Central memory CD4-positive, alpha-beta T cell (primary cell): ENCODE results near the gene KCNB1.

Experiments used
- DNase-seq: peaks from one replicate; pipeline ENCODE4 v3.0.0; 2022

KCNB1 gene

GRCh38 chr20:49466114-49466912 is 16.2 kb downstream of the KCNB1 start:
- no peak for DNase-seq

GRCh38 chr20:49464556-49464955 is 17.9 kb downstream of the KCNB1 start:
- no peak for DNase-seq

DNA sequence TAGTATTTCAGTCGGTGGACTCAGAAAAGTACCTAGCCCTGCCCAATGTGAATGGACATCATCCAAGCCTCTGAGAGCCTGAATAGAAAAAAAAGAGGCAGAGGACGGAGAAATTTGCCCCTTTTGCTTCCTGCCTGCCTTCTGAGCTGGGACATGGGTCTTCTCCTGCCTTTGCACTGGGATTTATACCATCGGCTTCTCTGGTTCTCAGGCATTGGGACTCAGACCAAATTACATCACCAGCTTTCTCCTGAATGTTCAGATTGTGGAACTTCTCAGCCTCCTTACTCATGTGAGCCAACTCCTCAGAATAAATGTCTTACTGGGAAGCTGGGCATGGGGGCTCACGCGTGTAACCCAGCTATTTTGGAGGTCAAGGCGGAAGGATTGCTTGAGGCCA is 19.8 kb downstream of the KCNB1 start:
- DNase-seq: no peak

DNA sequence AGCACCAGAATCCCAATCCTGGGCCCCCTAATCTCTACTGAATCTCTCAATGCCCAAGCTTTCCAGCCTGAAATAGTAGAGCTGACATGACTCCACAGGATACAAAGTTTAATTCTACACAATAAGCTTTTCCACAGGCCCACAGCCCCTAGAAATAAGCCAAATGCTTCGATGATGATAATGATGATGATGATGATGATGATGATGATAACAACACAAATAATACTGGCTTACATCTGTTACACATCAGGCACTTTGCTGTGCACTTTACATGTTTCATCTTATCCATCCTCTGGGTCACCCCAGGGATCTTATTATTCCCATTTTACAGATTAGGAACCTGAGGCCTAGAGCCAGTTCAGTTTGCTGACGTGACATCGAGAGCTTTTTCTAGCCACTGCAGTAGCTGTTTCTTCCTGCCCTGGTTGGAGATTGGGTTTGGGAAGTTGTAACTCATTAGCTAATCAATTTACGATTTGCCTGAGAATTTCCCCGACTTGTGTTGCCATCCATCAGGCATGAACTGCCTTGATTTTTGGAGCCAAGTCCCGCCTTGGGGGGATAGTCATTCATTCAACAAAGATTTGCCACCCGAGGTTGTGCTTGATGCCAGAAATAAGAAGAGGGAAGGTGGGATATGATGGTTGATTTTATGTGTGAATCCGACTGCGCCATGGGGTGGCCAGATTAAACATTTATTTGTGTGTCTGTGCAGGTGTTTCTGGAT is 20.4 kb downstream of the KCNB1 start:
- no peak for DNase-seq

DNA sequence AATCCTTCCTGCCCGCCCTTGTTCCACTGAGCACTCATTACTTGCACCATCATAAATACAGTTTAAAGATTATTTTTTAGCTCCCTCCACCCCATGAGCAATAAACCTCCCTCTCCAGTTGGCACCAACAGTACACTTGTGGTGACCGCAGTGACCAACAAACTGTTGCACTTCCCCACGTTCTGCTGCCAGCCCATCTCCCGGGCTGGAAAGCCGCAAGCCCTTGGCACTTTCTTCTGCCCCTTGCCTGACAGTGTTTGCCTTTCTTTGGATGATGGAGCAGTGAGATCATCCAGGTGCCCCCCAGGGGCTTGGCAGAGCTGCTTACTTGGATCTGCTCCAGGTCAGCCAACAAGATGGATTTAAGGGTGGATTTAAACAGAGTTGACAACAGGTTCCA is 21.6 kb downstream of the KCNB1 start:
- no peak for DNase-seq

DNA sequence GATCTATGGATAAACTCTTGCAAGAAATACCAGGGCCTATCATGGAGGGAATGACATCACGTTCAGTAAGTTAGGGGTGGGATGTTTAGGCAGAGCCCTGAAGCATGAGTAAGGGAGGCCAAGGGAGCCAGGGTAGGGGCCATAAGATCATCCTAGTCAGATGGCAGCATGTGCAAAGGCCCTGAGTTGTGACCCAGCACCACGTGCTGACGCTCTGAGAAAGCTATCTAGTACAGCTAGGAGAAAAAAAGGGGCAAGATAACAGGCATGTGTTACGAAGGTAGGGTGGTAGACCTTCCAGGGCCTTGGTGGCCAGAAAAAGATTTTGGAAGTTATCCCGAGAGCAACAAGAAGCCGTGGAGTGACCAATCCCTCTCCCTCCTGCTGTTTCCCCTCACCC is 22.3 kb downstream of the KCNB1 start:
- no peak for DNase-seq

DNA sequence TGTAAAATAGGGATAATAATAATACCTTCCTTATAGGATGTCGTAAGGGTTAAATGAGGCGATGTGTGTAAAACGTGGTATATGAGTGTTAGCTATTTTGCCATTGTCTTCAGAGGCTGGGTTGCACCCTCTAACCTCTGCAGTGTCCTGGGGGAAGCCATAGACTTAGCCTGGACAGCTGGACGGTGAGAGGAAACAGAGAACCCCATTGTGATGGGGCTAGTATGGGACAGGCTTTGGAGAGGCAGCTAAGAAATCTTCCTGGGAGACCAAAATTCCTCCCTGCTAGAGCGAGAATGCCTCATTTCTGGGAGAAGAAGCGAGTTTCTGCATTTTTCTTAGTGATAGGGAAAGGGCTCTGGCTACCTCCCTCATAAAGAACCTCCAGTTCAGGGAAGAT is 22.8 kb downstream of the KCNB1 start:
- no peak for DNase-seq

GRCh38 chr20:49457444-49457843 is 25.0 kb downstream of the KCNB1 start:
- no peak for DNase-seq

GRCh38 chr20:49456646-49457045 is 25.8 kb downstream of the KCNB1 start:
- no peak for DNase-seq

- no peak for DNase-seq
Observed at GRCh38 chr20:49455691-49456090, 26.8 kb downstream of the KCNB1 start.

DNA sequence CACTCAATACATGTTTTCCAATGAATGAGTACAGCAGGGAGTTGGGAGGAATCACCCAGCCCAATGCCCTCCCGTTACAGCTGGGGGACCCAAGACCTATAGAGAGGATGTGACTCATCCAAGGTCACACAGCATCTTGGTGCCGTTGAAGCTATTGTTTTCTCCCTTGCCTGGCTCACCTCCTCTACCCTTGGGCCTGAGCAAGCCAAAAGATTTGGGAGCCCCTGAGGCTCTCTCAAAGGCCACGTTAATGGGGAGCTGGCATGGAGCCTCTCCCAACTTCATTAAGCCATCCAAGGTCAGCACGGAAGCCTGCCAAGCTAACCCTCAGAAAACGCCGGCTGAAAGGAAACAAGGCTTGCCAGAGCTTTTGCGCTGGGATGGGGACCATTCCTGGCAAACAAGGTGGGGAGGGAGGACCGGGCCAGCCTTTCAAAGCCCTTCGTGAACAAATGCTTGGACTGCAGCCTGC is 30.4 kb downstream of the KCNB1 start:
- no peak for DNase-seq

DNA sequence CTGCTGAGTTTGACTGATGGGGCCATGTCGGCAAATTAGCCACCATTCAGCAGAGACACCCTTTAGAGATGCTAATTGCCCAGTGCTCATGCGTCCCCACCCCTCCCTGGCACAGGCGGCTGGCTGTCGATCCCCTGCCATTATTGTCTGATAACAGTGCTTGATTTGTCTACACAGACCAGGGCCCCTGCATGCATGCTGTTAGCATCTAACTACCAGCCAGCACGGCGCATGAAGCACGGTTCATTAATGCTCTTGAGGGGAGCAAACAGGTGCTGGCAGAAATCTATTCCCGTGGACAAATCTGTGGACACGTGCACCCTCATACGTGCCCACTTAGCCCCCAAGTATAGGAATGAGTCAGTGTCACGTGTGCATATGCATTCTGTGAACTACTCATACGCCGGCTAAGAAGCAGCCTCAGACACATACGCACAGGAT is 32.2 kb downstream of the KCNB1 start:
- no peak for DNase-seq

- no peak for DNase-seq
Observed at GRCh38 chr20:49448917-49449316, 33.6 kb downstream of the KCNB1 start.

GRCh38 chr20:49447946-49448809 is 34.3 kb downstream of the KCNB1 start:
- no peak for DNase-seq

- no peak for DNase-seq
Observed at GRCh38 chr20:49447364-49447763, 35.1 kb downstream of the KCNB1 start.

DNA sequence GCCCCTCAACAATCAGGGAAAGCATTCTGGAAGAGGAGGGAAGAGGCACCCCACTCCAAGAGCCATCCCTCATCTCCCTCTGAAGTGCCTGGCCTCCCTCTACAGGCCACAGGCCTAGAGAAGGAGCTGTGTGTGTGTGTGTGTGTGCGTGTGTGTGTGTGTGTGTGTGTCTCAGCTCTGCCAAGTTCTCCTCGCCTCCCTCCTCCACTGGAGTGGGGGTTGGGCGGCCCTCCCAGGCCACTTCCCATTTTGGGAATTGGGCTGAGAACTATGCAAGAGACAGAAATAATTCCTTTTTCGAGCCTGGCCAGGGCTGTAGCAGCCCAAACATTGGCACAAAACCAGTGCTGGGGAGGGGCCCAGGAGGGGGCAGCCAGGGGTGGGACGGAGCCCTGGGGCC is 35.7 kb downstream of the KCNB1 start:
- no peak for DNase-seq

- DNase-seq: no peak
Observed at GRCh38 chr20:49446080-49446479, 36.4 kb downstream of the KCNB1 start.

GRCh38 chr20:49445176-49445575 is 37.3 kb downstream of the KCNB1 start:
- DNase-seq: no peak

DNA sequence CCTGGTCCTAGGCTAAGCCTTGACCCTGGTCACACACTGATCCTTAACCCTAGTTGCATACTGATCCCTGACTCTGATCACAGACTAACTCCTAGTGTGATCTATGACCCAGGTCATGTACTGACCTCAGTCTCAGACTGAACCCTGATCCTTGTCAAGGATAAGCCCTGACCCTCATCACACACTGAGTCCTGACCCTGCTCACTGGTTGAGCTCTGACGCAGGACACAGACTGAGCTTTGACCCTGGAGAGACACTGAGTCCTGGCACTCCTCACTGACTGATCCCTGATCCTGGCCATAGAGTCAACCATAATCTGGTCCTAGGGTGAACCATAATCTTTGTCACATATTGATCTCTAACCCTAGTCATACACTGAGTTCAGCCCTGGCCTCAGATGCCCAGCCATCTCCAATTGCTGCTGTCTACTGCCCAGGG is 37.9 kb downstream of the KCNB1 start:
- no peak for DNase-seq

- DNase-seq: no peak
Observed at GRCh38 chr20:49437057-49437456, 45.4 kb downstream of the KCNB1 start.

DNA sequence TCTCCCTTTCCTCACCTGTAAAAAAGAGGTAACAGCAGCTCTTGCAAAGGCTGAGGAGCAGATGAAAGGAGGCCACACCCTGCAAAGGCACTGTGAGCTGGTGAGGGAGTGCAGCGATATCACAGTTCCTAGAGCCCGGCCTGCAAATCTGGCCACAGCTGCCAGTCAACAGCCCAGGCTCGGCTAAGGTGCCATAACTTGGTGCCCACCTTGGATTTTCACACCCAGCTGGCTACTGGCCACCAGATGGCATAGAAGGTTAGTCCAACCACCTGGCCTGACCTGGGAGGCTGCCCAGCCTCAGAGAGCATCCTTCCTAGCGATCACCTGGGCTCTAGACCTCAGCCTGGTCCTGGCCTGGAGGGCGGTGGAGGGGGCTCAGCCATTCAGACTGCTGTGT is 46.8 kb downstream of the KCNB1 start:
- DNase-seq: no peak

GRCh38 chr20:49433333-49433732 is 49.1 kb downstream of the KCNB1 start:
- DNase-seq: no peak

- DNase-seq: no peak
Observed at GRCh38 chr20:49432550-49432949, 49.9 kb downstream of the KCNB1 start.
